GM12878 (cell line): ENCODE results near the gene FAM53B. TPM values are rescaled to one million over a fixed set of nuclear protein-coding genes. Genes with fewer than 3 reads are reported as not detected.

Source experiments
- CREM ChIP-seq: IDR thresholded peaks from 2 replicates; pipeline ENCODE4 v1.6.1; 2014; ENCODE audit warnings: antibody characterized with exemption, low read depth
- ETV6 ChIP-seq, 2 experiments: fragments of 450-650 bp in 1 of 2; IDR thresholded peaks in 1 of 2; conservative IDR thresholded peaks in 1 of 2; 2 replicates each; pipeline ENCODE4 v1.6.1; 2014; ENCODE audit warnings: antibody characterized with exemption in 1 of 2, borderline replicate concordance in 1 of 2, low read depth in 1 of 2, mild to moderate bottlenecking in 1 of 2, moderate library complexity in 1 of 2
- EZH2 ChIP-seq: IDR thresholded peaks from 2 replicates; pipeline ENCODE4 v1.6.1; 2012; ENCODE audit warnings: low read depth, mild to moderate bottlenecking, control low read depth, inconsistent platforms, low read length, borderline replicate concordance; ENCODE audit not compliant: control insufficient read depth
- FOS ChIP-seq: IDR thresholded peaks from 3 replicates; pipeline ENCODE4 v1.6.1; 2011; ENCODE audit warnings: borderline replicate concordance; ENCODE audit not compliant: insufficient read length; ENCODE audit errors: extremely low read depth
- FOXK2 ChIP-seq: fragments of 450-650 bp; IDR thresholded peaks from 2 replicates; pipeline ENCODE4 v1.6.1; 2017; ENCODE audit warnings: mild to moderate bottlenecking, moderate library complexity
- GABPA ChIP-seq: IDR thresholded peaks from 2 replicates; pipeline ENCODE4 v1.6.1; 2014; ENCODE audit warnings: antibody characterized with exemption, low read depth, mild to moderate bottlenecking, inconsistent platforms
- HDGF ChIP-seq: fragments of 450-650 bp; IDR thresholded peaks from 2 replicates; pipeline ENCODE4 v1.6.1; 2016; ENCODE audit warnings: antibody characterized with exemption
- IRF4 ChIP-seq: IDR thresholded peaks from 2 replicates; pipeline ENCODE4 v1.6.1; 2011; ENCODE audit warnings: low read depth, low read length
- KDM1A ChIP-seq: fragments of 200-600 bp; sonication (generic); IDR thresholded peaks from 2 replicates; pipeline ENCODE4 v1.6.1; 2016; ENCODE audit warnings: borderline replicate concordance
- MEF2B ChIP-seq: fragments of 450-650 bp; IDR thresholded peaks from 2 replicates; pipeline ENCODE4 v1.6.1; 2018; ENCODE audit warnings: mild to moderate bottlenecking, moderate library complexity; ENCODE audit not compliant: partially characterized antibody, poor library complexity, severe bottlenecking
- NBN ChIP-seq: fragments of 450-650 bp; IDR thresholded peaks from 2 replicates; pipeline ENCODE4 v1.6.1; 2016
- NFYB ChIP-seq: IDR thresholded peaks from 2 replicates; pipeline ENCODE4 v1.6.1; 2011; ENCODE audit warnings: low read depth, mild to moderate bottlenecking, low read length, improper control_type of control experiment, moderate library complexity; ENCODE audit not compliant: insufficient read depth
- RCOR1 ChIP-seq: conservative IDR thresholded peaks from 2 replicates; pipeline ENCODE4 v1.6.1; 2012; ENCODE audit warnings: low read depth, low read length, improper control_type of control experiment
- SMARCA5 ChIP-seq: fragments of 450-650 bp; IDR thresholded peaks from 2 replicates; pipeline ENCODE4 v1.6.1; 2017; ENCODE audit warnings: mild to moderate bottlenecking
- SUPT20H ChIP-seq: IDR thresholded peaks from 2 replicates; pipeline ENCODE4 v1.6.1; 2011; ENCODE audit warnings: low read depth, mild to moderate bottlenecking, low read length, moderate library complexity, borderline replicate concordance; ENCODE audit not compliant: control insufficient read depth
- TCF12 ChIP-seq: IDR thresholded peaks from 2 replicates; pipeline ENCODE4 v1.6.1; 2011; ENCODE audit warnings: low read depth, mild to moderate bottlenecking, low read length
- polyA plus RNA-seq, 11 experiments: library from polyadenylated mRNA; depleted of rRNA in 4 of 11; unstranded in 6 of 11; stranded (reverse) in 5 of 11; fragments of >200 nt; fragmentation: Nextera tagmentation in 4 of 11; fragmentation: Illumina TruSeq in 1 of 11; extraction: Ambion mirVana in 4 of 11; extraction: Trizol in 1 of 11; gene quantifications; 1 replicate in 1 of 11; 2 replicates in 10 of 11; pipeline versions ENCODE4 v1.2.1 to v1.2.3, GENCODE V29; 2011 to 2016; ENCODE audit warnings: inconsistent platforms in 2 of 11, missing spikeins in 2 of 11, low read depth in 1 of 11
- total RNA-seq, 4 experiments: library from RNA; depleted of rRNA in 3 of 4; stranded (reverse); fragments of >200 nt in 3 of 4; fragmentation: Illumina TruSeq in 1 of 4; extraction: Trizol in 1 of 4; gene quantifications; 2 replicates each; pipeline versions ENCODE4 v1.2.1 to v1.2.3, GENCODE V29; 2013 to 2021
- TF ChIP-seq, protein P1 (sequence below): IDR thresholded peaks from 2 replicates; pipeline ENCODE4 v1.6.1; 2011; ENCODE audit warnings: low read depth, low read length, improper control_type of control experiment, borderline replicate concordance
- TF ChIP-seq, protein P2 (sequence below): fragments of 450-650 bp; IDR thresholded peaks from 2 replicates; pipeline ENCODE4 v1.6.1; 2017; ENCODE audit warnings: mild to moderate bottlenecking, moderate library complexity
- TF ChIP-seq, protein P3 (sequence below): IDR thresholded peaks from 2 replicates; pipeline ENCODE4 v1.6.1; 2012; ENCODE audit warnings: low read depth, low read length, improper control_type of control experiment
- TF ChIP-seq, protein P4 (sequence below): IDR thresholded peaks from 2 replicates; pipeline ENCODE4 v1.6.1; 2011; ENCODE audit warnings: borderline replicate concordance, low read depth, mild to moderate bottlenecking, moderate library complexity, low read length; ENCODE audit not compliant: insufficient read depth, poor library complexity, severe bottlenecking

FAM53B gene
- total and polyA plus RNA-seq, 10 of the 15 experiments (the other 5 are each of a cell fraction or from before 2014, with no cell fraction given) = 0.05 to 26.3 (median 8.1) TPM

DNA sequence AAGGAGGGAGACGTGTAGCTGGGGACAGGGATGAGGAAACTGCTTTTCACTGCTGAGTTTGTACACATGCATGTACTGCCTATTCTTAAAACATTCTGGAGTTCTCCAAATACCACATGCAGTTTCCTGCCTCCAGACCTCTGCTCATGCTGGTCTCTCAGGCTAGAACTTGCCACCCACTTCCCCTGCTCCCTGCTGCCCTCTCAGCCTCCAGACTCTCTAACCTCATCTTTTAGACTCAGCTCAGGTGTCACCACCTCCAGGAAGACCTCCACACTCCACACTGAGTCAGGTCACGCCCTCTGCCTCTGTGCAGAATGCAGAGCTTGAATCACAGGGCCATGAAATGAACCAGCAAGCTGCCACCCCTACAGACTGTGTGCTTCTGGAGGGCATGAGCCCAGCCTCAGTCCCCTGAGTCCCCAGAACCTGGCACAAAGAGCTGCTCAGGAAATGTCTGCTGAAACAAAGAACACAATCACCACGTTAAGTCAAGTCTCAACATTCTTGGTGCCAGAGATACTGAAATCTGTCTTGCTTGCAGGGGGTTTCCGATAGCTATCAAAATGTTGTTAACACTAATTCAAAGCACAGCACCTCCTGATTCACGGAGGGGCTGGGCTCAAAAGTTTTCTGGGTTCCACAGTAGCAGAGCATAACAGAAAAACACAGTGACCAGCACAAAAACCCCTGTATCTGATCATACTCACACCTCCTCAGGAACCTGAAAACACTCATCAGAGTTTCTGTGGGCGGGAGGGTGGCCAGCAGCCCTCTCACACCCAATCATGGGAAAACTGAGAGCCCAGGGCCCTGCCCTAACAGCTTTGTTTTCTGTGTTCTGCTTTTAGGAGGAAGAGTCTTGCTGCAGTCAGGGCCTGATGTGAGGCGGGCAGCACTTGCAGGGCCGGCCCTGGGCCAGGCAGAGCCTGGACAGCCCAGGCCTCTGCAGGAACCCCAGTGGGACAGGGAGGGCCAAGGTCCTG is 21.1 kb downstream of the FAM53B start (continued):
- no peak for TF ChIP-seq EZH2
- no peak for TF ChIP-seq SUPT20H
- TF ChIP-seq, protein P1, sequence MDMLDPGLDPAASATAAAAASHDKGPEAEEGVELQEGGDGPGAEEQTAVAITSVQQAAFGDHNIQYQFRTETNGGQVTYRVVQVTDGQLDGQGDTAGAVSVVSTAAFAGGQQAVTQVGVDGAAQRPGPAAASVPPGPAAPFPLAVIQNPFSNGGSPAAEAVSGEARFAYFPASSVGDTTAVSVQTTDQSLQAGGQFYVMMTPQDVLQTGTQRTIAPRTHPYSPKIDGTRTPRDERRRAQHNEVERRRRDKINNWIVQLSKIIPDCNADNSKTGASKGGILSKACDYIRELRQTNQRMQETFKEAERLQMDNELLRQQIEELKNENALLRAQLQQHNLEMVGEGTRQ = no peak
- TF ChIP-seq FOXK2 = no peak; the same call in 1 of the 2 replicates
- no peak for TF ChIP-seq KDM1A
- peak; percentile 79 for TF ChIP-seq NBN
- TF ChIP-seq SMARCA5 = peak; percentile 99
- no peak for TF ChIP-seq TCF12
- no peak; the same call in 1 of the 2 replicates for TF ChIP-seq CREM
- TF ChIP-seq IRF4 = no peak
- TF ChIP-seq HDGF = no peak; the same call in 1 of the 2 replicates
- peak; percentile 48 for TF ChIP-seq MEF2B
- peak; percentile 48; the same call in 1 of the 2 replicates for TF ChIP-seq NFYB
- TF ChIP-seq RCOR1 = peak; percentile 65; the same call in 1 of the 2 replicates
- TF ChIP-seq, protein P2, sequence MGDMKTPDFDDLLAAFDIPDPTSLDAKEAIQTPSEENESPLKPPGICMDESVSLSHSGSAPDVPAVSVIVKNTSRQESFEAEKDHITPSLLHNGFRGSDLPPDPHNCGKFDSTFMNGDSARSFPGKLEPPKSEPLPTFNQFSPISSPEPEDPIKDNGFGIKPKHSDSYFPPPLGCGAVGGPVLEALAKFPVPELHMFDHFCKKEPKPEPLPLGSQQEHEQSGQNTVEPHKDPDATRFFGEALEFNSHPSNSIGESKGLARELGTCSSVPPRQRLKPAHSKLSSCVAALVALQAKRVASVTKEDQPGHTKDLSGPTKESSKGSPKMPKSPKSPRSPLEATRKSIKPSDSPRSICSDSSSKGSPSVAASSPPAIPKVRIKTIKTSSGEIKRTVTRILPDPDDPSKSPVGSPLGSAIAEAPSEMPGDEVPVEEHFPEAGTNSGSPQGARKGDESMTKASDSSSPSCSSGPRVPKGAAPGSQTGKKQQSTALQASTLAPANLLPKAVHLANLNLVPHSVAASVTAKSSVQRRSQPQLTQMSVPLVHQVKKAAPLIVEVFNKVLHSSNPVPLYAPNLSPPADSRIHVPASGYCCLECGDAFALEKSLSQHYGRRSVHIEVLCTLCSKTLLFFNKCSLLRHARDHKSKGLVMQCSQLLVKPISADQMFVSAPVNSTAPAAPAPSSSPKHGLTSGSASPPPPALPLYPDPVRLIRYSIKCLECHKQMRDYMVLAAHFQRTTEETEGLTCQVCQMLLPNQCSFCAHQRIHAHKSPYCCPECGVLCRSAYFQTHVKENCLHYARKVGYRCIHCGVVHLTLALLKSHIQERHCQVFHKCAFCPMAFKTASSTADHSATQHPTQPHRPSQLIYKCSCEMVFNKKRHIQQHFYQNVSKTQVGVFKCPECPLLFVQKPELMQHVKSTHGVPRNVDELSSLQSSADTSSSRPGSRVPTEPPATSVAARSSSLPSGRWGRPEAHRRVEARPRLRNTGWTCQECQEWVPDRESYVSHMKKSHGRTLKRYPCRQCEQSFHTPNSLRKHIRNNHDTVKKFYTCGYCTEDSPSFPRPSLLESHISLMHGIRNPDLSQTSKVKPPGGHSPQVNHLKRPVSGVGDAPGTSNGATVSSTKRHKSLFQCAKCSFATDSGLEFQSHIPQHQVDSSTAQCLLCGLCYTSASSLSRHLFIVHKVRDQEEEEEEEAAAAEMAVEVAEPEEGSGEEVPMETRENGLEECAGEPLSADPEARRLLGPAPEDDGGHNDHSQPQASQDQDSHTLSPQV = no peak
- no peak for TF ChIP-seq GABPA
- TF ChIP-seq, protein P3, sequence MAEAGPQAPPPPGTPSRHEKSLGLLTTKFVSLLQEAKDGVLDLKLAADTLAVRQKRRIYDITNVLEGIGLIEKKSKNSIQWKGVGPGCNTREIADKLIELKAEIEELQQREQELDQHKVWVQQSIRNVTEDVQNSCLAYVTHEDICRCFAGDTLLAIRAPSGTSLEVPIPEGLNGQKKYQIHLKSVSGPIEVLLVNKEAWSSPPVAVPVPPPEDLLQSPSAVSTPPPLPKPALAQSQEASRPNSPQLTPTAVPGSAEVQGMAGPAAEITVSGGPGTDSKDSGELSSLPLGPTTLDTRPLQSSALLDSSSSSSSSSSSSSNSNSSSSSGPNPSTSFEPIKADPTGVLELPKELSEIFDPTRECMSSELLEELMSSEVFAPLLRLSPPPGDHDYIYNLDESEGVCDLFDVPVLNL = no peak
- no peak for TF ChIP-seq FOS
- no peak; a peak in 2 of 4 replicates for TF ChIP-seq ETV6 (conservative IDR thresholded peaks at IDR 0.05 in 1 of 2, IDR thresholded peaks at IDR 0.05 in 1 of 2; ENCODE audit: borderline replicate concordance in 1 of 2, low read depth in 1 of 2)
- TF ChIP-seq, protein P4, sequence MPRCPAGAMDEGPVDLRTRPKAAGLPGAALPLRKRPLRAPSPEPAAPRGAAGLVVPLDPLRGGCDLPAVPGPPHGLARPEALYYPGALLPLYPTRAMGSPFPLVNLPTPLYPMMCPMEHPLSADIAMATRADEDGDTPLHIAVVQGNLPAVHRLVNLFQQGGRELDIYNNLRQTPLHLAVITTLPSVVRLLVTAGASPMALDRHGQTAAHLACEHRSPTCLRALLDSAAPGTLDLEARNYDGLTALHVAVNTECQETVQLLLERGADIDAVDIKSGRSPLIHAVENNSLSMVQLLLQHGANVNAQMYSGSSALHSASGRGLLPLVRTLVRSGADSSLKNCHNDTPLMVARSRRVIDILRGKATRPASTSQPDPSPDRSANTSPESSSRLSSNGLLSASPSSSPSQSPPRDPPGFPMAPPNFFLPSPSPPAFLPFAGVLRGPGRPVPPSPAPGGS = peak; percentile 16
